Neural cell (in vitro differentiated cells): ENCODE results near the gene KRT80. TPM values are rescaled to one million over a fixed set of nuclear protein-coding genes. Genes with fewer than 3 reads are reported as not detected.

Source experiments
- H2AFZ ChIP-seq: fragments of 200-600, 300-800 bp; sonication (generic), shearing (Covaris generic); 2 replicates; pipeline ENCODE4 v1.6.0; 2014; ENCODE audit warnings: low read depth, mild to moderate bottlenecking, antibody characterized with exemption, low read length, moderate library complexity
- H3F3A ChIP-seq: fragments of 200-600 bp; shearing (Covaris generic); 2 replicates; pipeline ENCODE4 v1.6.1; 2016; ENCODE audit warnings: mild to moderate bottlenecking, moderate library complexity, mixed read lengths, antibody characterized with exemption, low read length; ENCODE audit not compliant: insufficient read depth, poor library complexity, severe bottlenecking
- H3K27ac ChIP-seq: fragments of 200-600, 300-800 bp; sonication (generic), shearing (Covaris generic); 2 replicates; pipeline ENCODE4 v1.5.1; 2014; ENCODE audit warnings: mild to moderate bottlenecking, low read length, moderate library complexity
- H3K27me3 ChIP-seq: fragments of 300-800, 200-600 bp; sonication (generic), shearing (Covaris generic); 2 replicates; pipeline ENCODE4 v1.6.0; 2014; ENCODE audit warnings: mild to moderate bottlenecking, low read depth, low read length, moderate library complexity; ENCODE audit not compliant: insufficient read depth
- H3K36me3 ChIP-seq: fragments of 300-800, 200-600 bp; sonication (generic), shearing (Covaris generic); 2 replicates; pipeline ENCODE4 v1.5.1; 2014; ENCODE audit warnings: mild to moderate bottlenecking, antibody characterized with exemption, low read length, moderate library complexity; ENCODE audit not compliant: insufficient read depth
- H3K4me2 ChIP-seq: fragments of 300-800, 200-600 bp; sonication (generic), shearing (Covaris generic); 2 replicates; pipeline ENCODE4 v1.6.0; 2014; ENCODE audit warnings: mild to moderate bottlenecking, low read length
- H3K4me3 ChIP-seq: fragments of 300-800, 200-600 bp; sonication (generic), shearing (Covaris generic); 2 replicates; pipeline ENCODE4 v1.5.1; 2014; ENCODE audit warnings: mild to moderate bottlenecking, low read length, moderate library complexity
- H3K79me2 ChIP-seq: fragments of 200-600 bp; shearing (Covaris generic); replicated peaks from 2 replicates; pipeline ENCODE4 v1.6.0; 2014; ENCODE audit warnings: mild to moderate bottlenecking, low read length, moderate library complexity; ENCODE audit not compliant: insufficient read depth
- H3K9ac ChIP-seq: fragments of 300-800, 200-600 bp; sonication (generic), shearing (Covaris generic); 2 replicates; pipeline ENCODE4 v1.6.1; 2016; ENCODE audit warnings: mild to moderate bottlenecking, low read length, mixed read lengths
- H3K9me2 ChIP-seq: fragments of 200-600 bp; shearing (Covaris generic); 2 replicates; pipeline ENCODE4 v1.6.1; 2016; ENCODE audit warnings: mild to moderate bottlenecking, low read length, mixed read lengths; ENCODE audit not compliant: insufficient read depth
- H3K9me3 ChIP-seq: fragments of 200-600, 300-800 bp; sonication (generic), shearing (Covaris generic); 2 replicates; pipeline ENCODE4 v1.6.1; 2016; ENCODE audit warnings: mild to moderate bottlenecking, mixed run types, low read length, moderate library complexity, mixed read lengths
- H4K20me1 ChIP-seq: fragments of 200-600 bp; shearing (Covaris generic); 2 replicates; pipeline ENCODE4 v1.6.1; 2016; ENCODE audit warnings: mild to moderate bottlenecking, mixed run types; ENCODE audit not compliant: insufficient read depth
- CTCF ChIP-seq: fragments of 450-650 bp; IDR thresholded peaks from 2 replicates; pipeline ENCODE4 v1.5.1; 2014; ENCODE audit warnings: antibody characterized with exemption, mild to moderate bottlenecking, moderate library complexity; ENCODE audit not compliant: poor library complexity, severe bottlenecking
- EP300 ChIP-seq: fragments of 450-650 bp; conservative IDR thresholded peaks from 2 replicates; pipeline ENCODE4 v1.6.1; 2014; ENCODE audit warnings: antibody characterized with exemption, mild to moderate bottlenecking, moderate library complexity; ENCODE audit not compliant: poor library complexity, severe bottlenecking
- EZH2 ChIP-seq: fragments of 200-600, 300-800 bp; shearing (Covaris generic), sonication (generic); IDR thresholded peaks from 2 replicates; pipeline ENCODE4 v1.6.1; 2014; ENCODE audit warnings: antibody characterized with exemption, low read length, borderline replicate concordance, mild to moderate bottlenecking; ENCODE audit not compliant: insufficient read depth, poor library complexity, severe bottlenecking
- MXI1 ChIP-seq: fragments of 450-650 bp; conservative IDR thresholded peaks from 2 replicates; pipeline ENCODE4 v1.6.1; 2014; ENCODE audit warnings: antibody characterized with exemption, mild to moderate bottlenecking; ENCODE audit not compliant: poor library complexity, severe bottlenecking
- POLR2AphosphoS5 ChIP-seq: IDR thresholded peaks from 2 replicates; pipeline ENCODE4 v1.6.1; 2012
- RAD21 ChIP-seq: fragments of 450-650 bp; conservative IDR thresholded peaks from 2 replicates; pipeline ENCODE4 v1.6.1; 2014; ENCODE audit warnings: antibody characterized with exemption, mild to moderate bottlenecking, moderate library complexity
- REST ChIP-seq: IDR thresholded peaks from 2 replicates; pipeline ENCODE4 v1.6.1; 2012; ENCODE audit warnings: borderline replicate concordance
- SMC3 ChIP-seq: fragments of 450-650 bp; conservative IDR thresholded peaks from 2 replicates; pipeline ENCODE4 v1.6.1; 2014; ENCODE audit warnings: antibody characterized with exemption, mild to moderate bottlenecking, moderate library complexity; ENCODE audit not compliant: poor library complexity
- TAF1 ChIP-seq: IDR thresholded peaks from 2 replicates; pipeline ENCODE4 v1.6.1; 2012; ENCODE audit warnings: low read depth
- polyA plus RNA-seq: library from polyadenylated mRNA; depleted of rRNA; stranded (reverse); fragments of >200 nt; gene quantifications from 2 replicates; pipeline ENCODE4 v1.2.3, GENCODE V29; 2014

Gene KRT80
- polyA plus RNA-seq, 1 donor from 2014 or later, result not detected

- no peaks in the 10 kb centered on the region for H3K36me3 ChIP-seq
- no peaks in the 10 kb centered on the region for H3K9me2 ChIP-seq
- H3K27me3 ChIP-seq, result no peaks in the 10 kb centered on the region
- no peaks in the 10 kb centered on the region for H4K20me1 ChIP-seq
- H3K9me3 ChIP-seq, result no peaks in the 10 kb centered on the region
- no peak overlapping the region for H3K9ac ChIP-seq
- no peaks in the 10 kb centered on the region for H3F3A ChIP-seq
- H3K4me2 ChIP-seq, result no peak overlapping the region
- TF ChIP-seq RAD21, result no peak
- no peak for TF ChIP-seq CTCF
- no peak for TF ChIP-seq POLR2AphosphoS5
- TF ChIP-seq MXI1, result no peak
- TF ChIP-seq EP300, result no peak
- TF ChIP-seq EZH2, result no peak
- TF ChIP-seq SMC3, result no peak
- no peak for TF ChIP-seq REST
- no peak for TF ChIP-seq TAF1
- no peak overlapping the region for H3K4me3 ChIP-seq
- no peak overlapping the region for H2AFZ ChIP-seq
- no peak overlapping the region for H3K27ac ChIP-seq
- H3K79me2 ChIP-seq, result no peaks in the 10 kb centered on the region
Measured at GRCh38 chr12:52145228-52146088, 46.4 kb downstream of the KRT80 start.

DNA sequence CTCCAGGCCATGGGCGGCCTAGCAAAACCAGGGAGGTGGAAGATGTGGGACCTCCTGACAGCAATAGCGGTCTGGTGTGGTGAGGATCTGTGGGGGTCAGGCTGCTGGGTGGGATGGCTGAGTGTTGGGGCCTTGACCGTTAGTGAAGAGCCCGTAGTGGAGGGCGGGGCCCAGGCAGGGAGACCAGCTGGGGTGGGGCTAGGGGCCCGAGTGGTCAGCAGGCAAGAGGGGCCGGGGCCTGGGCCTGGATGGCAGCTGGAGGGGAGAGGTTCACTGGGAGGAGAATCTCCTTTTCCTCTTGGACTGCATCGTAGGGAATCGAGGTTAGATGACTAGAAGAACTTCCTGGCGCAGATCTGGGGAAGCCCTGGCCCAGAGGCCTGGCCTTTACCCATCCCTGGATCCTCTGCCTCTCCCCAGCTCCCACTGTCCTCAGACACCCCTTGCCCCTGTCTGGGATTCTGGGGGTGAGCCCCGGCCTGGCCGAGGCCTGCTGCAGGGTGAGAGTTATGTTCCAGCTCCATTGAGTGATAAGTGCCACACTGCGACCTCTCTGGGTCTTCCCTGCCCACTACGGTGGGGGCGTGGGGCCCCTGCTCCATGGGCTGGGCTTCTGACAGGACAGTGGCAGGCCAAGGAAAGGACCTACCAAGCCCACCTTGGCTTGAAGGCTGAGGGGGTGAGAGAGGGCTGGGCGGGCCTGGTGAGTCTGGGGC, 47.1 kb downstream of the KRT80 start:
- no peaks in the 10 kb centered on the region for H4K20me1 ChIP-seq
- H3K27me3 ChIP-seq, result no peaks in the 10 kb centered on the region
- H3K79me2 ChIP-seq, result no peaks in the 10 kb centered on the region
- no peak overlapping the region for H3K27ac ChIP-seq
- no peak for TF ChIP-seq EP300
- TF ChIP-seq SMC3, result no peak
- no peak for TF ChIP-seq MXI1
- no peak for TF ChIP-seq EZH2
- TF ChIP-seq TAF1, result no peak
- TF ChIP-seq POLR2AphosphoS5, result no peak
- no peak for TF ChIP-seq CTCF
- no peak for TF ChIP-seq REST
- TF ChIP-seq RAD21, result no peak
- no peak overlapping the region for H3K4me2 ChIP-seq
- no peak overlapping the region for H3K4me3 ChIP-seq
- H3K9me2 ChIP-seq, result no peaks in the 10 kb centered on the region
- H3F3A ChIP-seq, result no peaks in the 10 kb centered on the region
- no peak overlapping the region for H2AFZ ChIP-seq
- H3K9ac ChIP-seq, result no peak overlapping the region
- H3K9me3 ChIP-seq, result no peaks in the 10 kb centered on the region
- H3K36me3 ChIP-seq, result no peaks in the 10 kb centered on the region
